GM19099 (cell line): Measurements from ENCODE around the gene NMNAT1.

Source experiments
- POLR2A ChIP-seq: IDR thresholded peaks from 3 replicates; pipeline ENCODE4 v1.6.1; 2011; ENCODE audit warnings: low read depth; ENCODE audit not compliant: insufficient read length; ENCODE audit errors: extremely low read depth

Gene NMNAT1

DNA sequence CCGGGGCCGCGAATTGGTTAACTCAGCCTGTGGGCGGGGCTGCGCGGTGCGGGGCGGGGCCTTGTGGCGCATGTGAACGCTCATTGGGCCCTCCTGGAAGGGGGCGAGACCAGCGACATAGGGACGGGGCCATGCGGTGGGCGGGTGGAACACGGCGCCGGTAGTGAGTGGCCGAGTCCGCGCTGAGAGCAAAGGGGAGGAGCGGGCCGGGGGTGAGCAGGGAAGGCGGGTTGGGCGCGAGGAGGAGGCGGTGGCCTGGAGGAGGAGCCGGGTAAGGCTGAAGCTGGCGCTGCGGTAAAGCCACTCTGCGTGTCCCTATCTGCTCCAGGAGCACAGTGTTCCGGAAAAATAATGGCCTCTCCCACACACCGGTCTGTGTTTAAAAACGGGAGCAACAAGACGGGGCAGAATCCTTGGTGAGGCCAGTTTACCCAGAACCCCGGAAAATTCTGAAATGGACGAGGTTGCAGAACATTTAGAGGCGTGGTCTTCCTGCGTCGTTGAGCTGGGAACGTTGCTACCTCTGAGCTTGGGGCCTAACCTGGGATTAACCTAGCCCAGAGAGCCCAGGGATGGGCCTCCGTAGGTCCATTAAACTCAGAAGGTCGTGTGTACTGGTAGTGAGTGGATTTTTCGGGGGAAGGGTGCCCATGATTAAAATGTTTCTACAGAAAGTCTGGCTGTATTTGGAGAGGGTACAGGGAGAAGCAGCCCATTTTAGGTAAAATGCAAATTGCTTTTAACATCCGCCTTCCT lies 32.7 kb upstream of the NMNAT1 start:
- TF ChIP-seq POLR2A: peak; percentile 67

DNA sequence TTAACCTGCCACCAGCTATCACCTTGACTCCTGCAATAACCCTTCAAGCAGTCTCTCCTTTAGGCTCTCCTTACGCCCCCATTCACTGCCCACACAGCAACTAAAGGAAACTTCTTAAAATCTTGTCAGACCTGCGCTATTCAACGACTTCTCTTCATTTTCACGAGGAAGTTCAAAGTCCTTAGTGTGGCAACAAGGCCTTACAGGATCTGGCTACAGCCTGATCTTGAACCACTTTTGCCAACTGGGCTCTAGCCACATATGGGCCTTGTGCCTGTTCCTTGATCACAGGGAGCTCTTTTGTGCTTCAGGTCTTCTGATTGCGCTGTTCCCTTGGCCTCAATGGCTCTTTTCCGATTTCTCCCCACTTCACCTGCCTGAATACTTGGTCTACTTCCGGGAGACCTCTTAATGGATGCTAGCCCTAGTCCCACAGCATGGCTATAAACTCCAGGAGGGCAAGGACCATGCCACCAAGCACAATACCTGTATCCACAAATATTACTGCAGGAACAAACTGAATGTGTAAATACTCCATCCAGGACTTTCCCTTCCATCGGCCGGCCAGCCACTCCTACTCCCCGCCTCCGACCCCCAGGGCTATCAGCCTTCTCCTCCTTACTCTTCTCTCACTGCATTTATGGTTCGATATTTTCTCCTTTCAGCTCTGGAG lies 30.9 kb upstream of the NMNAT1 start:
- no peak for TF ChIP-seq POLR2A

DNA sequence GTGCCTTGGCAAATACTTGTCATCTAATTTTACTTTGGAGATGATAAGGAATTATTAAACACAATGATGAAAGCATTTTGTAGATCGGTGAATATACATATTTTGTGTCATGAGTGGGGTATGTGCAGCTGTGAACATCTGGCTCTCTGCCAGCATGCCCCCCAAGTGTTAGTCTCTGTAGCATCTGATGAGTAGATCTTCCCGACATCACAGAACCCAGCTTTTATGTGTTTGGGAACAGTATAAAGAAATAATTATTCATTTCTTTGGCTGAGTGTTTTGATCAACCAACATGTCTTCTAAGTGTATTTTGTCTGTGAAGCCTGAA lies 28.7 kb upstream of the NMNAT1 start:
- TF ChIP-seq POLR2A: no peak

- no peak for TF ChIP-seq POLR2A
These were observed 26.8 kb upstream of the NMNAT1 start for GRCh38 chr1:9916452-9916851.

DNA sequence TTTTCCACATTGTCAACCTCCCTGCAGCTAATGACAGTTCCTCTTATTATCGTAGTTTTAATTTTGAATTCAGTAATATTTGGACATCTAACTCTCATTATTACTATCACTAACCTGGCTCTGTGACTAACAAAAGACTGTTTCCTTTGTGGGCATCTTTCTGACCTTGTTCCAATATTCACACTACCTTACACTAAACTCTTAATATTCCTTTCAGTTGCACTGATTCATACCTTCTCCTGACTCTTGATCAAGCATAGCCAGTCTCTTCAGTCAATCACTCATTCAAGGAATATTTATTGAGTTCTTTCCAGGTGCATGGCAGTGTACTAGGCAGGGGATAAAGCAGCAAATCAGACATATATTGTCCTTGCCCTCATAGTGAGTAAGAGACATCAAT lies 25.4 kb upstream of the NMNAT1 start:
- no peak for TF ChIP-seq POLR2A

- no peak for TF ChIP-seq POLR2A
These were observed 22.7 kb upstream of the NMNAT1 start for GRCh38 chr1:9920606-9921005.

DNA sequence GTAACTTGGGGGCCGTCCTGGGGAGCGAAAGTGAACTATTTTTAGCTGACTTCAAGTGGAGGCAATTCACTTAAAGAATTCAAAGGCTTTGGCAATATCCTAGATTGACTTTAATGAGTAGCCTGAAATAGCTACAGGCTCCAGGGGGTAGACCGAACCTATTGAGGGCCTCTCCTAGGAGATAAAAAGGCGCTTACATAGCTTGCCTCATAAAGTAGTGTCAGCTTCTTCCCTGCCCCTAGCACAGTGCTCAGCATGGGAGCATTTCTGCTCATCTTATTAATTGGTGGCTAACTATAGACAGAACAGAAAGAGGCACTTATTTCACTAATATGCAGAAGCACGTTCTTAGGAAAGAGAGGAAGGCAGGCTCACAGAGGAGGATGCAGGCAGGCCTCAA lies 20.9 kb upstream of the NMNAT1 start:
- no peak for TF ChIP-seq POLR2A

DNA sequence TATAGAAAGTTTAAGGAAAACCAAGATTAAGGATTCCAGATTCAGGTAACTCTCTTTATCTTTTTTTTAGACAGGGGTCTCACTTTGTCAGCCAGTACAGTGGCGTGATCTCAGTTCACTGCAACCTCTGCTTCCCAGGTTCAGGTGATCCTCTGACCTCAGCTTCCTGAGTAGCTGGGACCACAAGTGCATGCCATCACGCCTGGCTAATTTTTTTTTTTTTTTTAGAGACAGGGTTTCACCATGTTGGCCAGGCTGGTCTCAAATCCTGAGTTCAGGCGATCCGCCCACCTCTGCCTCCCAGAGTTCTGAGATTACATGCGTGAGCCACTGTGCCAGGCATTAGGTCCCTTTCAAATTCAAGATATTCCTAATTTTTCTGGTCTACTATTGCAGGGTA lies 16.0 kb upstream of the NMNAT1 start:
- no peak for TF ChIP-seq POLR2A

DNA sequence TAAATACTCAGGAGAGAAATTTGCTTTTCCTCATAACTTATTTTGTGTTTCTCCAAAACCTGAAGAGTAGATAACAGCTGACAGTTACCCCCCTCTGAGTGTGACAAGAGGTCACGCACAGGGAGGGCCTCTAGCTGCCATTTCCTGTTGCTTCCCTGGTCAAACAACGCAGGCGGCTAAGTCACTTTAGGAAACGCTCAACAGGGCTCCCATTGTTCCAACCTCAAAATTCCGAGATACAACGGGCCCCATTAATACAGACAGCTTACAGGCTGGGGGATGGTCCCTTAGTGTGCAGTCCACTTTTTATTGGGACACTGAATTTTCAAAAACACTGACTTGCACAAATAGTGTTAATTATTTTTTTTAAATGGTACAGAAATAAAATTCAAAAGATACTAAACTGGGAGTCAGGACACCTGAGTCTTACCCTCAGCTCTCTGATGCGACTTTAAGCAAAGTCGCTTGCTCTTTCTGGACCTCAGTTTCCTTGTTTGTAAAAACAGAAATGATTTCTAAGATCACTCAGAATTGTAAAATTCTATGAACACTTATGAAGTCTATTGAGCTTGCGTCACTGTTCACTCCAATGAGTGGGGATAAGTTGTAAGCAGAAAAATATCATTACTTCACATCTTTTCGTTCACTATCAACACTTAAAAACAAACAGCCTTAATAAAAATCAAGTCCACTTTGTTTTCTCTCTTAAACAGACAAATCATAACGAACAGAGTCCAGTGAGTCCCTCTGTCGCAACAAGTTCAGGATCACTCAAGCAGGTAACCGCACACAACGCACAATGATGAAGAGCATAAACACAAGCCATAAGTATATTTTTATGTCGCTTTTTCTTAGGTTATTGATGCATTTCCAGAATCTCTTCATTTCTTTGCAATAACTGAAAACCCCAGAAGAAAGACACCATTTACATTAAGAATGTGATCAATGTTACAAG lies 13.6 kb upstream of the NMNAT1 start:
- TF ChIP-seq POLR2A: no peak

DNA sequence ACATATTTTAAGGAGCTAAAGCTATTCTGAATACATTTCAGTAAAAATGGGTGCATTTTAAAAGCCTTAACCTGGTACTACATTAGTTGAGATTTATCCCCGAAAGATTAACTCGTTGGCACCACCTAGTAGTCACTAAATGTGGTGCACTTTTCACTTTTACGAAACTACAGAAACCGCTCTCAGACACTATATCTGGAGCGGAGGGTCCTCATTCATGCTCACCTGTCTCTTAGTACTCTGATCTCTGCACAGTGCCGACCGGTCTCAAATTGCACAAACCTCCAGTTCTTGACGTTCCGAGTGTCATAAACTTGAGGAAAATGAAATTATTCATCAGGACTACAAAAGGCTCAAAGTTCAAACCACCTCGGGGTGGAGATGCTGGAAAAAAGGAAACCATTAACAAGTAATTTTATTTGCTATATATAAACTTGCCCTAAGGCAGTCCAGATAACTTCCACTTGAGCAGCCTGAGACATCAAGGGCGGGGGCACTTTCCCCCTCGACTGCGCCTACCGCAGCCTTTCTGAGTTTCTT lies 806 bp upstream of the NMNAT1 start:
- TF ChIP-seq POLR2A: no peak

DNA sequence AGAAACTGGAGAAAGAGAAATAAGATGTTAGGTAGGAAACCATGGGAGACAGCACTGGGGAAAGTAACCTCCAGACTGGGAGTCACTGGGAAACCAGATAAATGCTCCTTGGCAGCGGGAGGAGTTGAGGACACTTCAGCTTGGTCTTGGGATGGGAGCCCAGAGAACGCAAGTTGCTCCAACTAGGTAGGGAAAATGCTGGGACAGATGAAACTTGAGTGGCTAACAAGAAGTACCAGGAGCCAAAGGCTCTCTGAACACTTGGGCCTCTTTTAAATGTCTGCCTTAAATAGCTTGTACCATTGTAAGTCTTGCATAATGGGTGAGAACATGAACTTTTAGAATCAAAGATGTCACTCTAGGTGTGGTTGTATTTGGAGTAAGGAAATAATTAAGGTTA lies 3.0 kb downstream of the NMNAT1 start:
- TF ChIP-seq POLR2A: no peak

DNA sequence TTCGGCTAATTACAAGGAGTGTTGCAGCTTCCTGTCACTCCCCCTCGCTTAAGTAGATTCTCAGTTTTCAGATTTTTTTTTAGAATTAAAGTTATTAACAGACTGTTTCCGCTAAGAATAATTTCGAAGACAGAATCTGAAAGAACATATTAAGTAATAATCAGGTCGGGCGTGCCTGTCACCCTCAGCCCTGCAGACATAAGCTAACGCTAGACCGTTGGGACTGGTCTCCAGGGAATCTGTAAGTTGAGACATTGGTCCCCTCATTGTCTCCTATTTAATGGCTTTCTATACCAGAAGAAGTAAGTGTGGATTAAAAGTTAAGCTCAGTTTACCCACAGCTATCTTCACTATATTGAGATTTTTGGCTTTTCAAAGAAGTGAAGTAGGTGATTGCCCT lies 14.5 kb downstream of the NMNAT1 start:
- TF ChIP-seq POLR2A: no peak

GRCh38 chr1:9960011-9960410 lies 16.7 kb downstream of the NMNAT1 start:
- no peak for TF ChIP-seq POLR2A

- no peak for TF ChIP-seq POLR2A
These were observed 17.7 kb downstream of the NMNAT1 start for GRCh38 chr1:9960706-9961562.

GRCh38 chr1:9984253-9984652 lies 41.0 kb downstream of the NMNAT1 start:
- no peak for TF ChIP-seq POLR2A

DNA sequence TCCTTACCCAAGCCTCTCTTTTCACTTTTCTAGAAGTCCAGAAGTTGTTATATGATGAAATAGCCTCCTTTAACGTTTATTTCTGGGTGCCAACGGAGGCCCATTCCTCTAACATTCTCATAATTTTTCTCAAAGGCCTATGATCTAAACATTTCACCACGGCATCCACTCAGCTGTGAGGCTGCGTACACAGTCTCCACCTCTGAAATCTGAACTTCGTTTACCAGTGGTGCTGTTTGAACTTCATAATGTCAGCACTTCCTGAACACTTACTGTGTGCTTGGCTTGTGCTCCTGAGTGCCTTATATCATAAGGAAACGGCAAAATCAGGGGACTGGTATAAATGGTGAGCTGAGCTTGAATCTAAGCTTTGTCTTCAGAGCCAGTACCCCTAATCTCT lies 41.7 kb downstream of the NMNAT1 start:
- no peak for TF ChIP-seq POLR2A
